ENCODE measurements around the gene PRDM16.
A peak's percentile ranks its signal among the peaks of the same experiment; 100 is the strongest.

PRDM16 gene

GRCh38 chr1:3441410-3441847 lies 372.4 kb downstream of the PRDM16 start:
- no peaks in the 10 kb centered on the region for H3K36me3 ChIP-seq (ENCODE audit: insufficient read depth, low read length)
- no peaks in the 10 kb centered on the region for H3K4me1 ChIP-seq (ENCODE audit: insufficient read depth, low read length)
- no peaks in the 10 kb centered on the region for H3K9me3 ChIP-seq (ENCODE audit: control insufficient read depth, insufficient read depth, low read length)
- no peak overlapping the region for H3K9ac ChIP-seq (ENCODE audit: low read depth, low read length)

DNA sequence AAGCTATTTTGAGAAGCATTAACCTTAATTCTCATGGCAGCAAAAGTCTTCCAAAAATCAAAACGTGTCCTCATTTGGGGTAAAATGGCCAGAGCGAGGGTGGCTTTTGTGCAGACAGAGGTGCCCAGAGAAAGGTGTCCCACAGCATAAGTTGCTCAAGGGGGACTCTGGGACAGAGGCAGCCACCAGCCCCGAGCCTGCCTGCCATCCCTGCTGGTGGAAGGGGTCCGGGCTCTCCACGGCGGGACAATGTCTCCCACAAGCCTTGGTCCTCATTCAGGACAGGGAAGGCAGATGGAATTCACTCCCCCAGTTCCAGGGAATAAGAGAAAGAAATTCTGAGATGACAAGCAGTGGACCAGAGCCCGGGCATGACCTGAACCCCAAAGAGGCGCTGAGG lies 372.9 kb downstream of the PRDM16 start:
- Histone ChIP-seq H3K9ac (ENCODE audit: low read depth, low read length) (no peak overlapping the region), H3K4me1 (ENCODE audit: insufficient read depth, low read length) (no peaks in the 10 kb centered on the region), H3K36me3 (ENCODE audit: insufficient read depth, low read length) (no peaks in the 10 kb centered on the region), H3K9me3 (ENCODE audit: control insufficient read depth, insufficient read depth, low read length) (no peaks in the 10 kb centered on the region)

GRCh38 chr1:3442331-3442730 lies 373.3 kb downstream of the PRDM16 start:
- Histone ChIP-seq H3K9ac (ENCODE audit: low read depth, low read length) (no peak overlapping the region), H3K36me3 (ENCODE audit: insufficient read depth, low read length) (no peaks in the 10 kb centered on the region), H3K9me3 (ENCODE audit: control insufficient read depth, insufficient read depth, low read length) (no peaks in the 10 kb centered on the region), H3K4me1 (ENCODE audit: insufficient read depth, low read length) (no peaks in the 10 kb centered on the region)

DNA sequence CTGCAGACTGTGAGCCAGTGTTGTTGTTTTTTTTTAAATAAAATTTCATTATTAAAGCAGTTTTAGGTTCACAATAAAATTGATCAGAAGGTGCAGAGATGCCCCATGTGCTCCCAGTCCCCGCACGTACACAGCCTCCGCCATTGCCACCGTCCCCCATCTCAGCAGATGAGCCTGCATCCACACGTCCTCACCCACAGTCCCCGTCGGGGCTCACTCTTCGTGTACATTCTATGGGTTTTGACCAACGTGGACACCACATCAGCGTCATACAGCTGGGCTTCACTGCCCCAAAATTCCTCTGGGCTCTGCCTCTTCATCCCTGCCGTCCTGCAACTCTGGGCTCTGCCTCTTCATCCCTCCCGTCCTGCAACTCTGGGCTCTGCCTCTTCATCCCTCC lies 373.9 kb downstream of the PRDM16 start:
- Histone ChIP-seq H3K9ac (ENCODE audit: low read depth, low read length) (no peak overlapping the region), H3K4me1 (ENCODE audit: insufficient read depth, low read length) (no peaks in the 10 kb centered on the region), H3K36me3 (ENCODE audit: insufficient read depth, low read length) (no peaks in the 10 kb centered on the region), H3K9me3 (ENCODE audit: control insufficient read depth, insufficient read depth, low read length) (no peaks in the 10 kb centered on the region)

GRCh38 chr1:3443807-3444206 lies 374.8 kb downstream of the PRDM16 start:
- no peaks in the 10 kb centered on the region for H3K36me3 ChIP-seq (ENCODE audit: insufficient read depth, low read length)
- H3K9me3 ChIP-seq (ENCODE audit: control insufficient read depth, insufficient read depth, low read length) = no peaks in the 10 kb centered on the region
- no peaks in the 10 kb centered on the region for H3K4me1 ChIP-seq (ENCODE audit: insufficient read depth, low read length)
- no peak overlapping the region for H3K9ac ChIP-seq (ENCODE audit: low read depth, low read length)

DNA sequence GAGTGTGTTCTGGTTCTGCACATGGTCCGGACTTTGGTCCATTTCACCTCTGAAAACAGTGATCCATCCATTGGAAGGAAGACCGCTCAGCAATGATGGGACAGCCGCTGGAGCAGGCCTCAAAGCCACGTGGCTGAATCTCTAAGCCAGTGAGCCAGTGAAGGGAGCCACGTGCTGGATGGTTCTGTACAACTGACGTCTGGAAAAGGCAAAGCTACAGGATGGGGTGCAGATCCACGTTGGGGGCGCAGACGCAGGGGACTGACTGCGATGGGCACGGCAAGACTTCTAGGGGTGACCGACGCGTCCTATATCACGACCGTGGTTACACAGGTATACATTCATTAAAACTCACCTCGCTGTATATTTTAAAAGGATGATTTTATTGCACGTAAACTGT lies 375.3 kb downstream of the PRDM16 start:
- H3K4me1 ChIP-seq (ENCODE audit: insufficient read depth, low read length) = no peaks in the 10 kb centered on the region
- H3K36me3 ChIP-seq (ENCODE audit: insufficient read depth, low read length) = no peaks in the 10 kb centered on the region
- H3K9ac ChIP-seq (ENCODE audit: low read depth, low read length) = no peak overlapping the region
- no peaks in the 10 kb centered on the region for H3K9me3 ChIP-seq (ENCODE audit: control insufficient read depth, insufficient read depth, low read length)

DNA sequence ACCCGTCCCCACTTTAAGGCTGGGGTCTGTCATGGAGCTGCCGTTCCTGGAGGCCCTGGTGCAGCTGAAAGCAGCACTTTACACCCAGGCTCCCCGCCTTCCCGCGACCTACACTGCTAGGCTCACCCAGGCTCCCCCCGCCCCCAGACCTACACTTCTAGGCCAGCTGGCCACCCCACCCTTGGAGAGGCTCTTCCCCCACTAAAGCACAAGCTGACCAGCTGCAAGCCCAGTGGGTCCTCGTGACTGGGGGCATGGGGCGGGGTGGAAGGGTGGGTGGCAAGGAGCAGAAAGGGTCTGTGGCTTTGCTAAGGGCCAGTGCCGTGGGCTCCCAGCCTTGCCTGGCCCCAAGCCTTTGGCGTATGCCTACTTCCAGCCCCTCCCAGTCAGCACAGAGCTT lies 375.7 kb downstream of the PRDM16 start:
- no peaks in the 10 kb centered on the region for H3K4me1 ChIP-seq (ENCODE audit: insufficient read depth, low read length)
- no peak overlapping the region for H3K9ac ChIP-seq (ENCODE audit: low read depth, low read length)
- no peaks in the 10 kb centered on the region for H3K9me3 ChIP-seq (ENCODE audit: control insufficient read depth, insufficient read depth, low read length)
- no peaks in the 10 kb centered on the region for H3K36me3 ChIP-seq (ENCODE audit: insufficient read depth, low read length)

DNA sequence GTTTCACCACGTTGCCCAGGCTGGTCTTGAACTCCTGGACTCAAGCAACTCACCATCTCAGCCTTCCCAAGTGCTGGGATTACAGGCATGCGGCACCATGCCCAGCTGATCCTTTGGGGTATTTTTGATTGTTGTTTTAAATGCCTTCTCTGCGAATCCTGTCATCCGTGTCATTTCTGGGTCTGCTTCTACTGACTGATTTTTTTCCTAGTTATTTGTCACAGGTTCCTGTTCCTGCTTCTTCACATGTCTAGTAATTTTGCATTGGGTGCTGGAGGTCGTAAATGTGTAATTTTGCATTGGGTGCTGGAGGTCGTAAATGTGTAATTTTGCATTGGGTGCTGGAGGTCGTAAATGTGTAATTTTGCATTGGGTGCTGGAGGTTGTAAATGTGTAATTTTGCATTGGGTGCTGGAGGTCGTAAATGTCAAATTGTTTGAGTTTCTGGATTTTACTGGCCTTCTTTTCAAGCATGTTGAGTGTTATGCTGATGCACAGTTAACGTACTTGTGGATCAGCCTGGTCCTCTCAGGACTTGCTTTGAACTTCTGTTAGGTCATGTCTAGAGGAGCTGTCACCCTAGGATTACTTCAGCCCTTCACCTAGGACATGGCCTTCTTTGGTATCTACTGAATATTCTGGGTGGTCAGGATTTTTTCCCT lies 381.3 kb downstream of the PRDM16 start:
- H3K9ac ChIP-seq (ENCODE audit: low read depth, low read length) = no peak overlapping the region

GRCh38 chr1:3450983-3451382 lies 382.0 kb downstream of the PRDM16 start:
- Histone ChIP-seq H3K9ac (ENCODE audit: low read depth, low read length) (no peak overlapping the region), H3K36me3 (ENCODE audit: insufficient read depth, low read length) (no peaks in the 10 kb centered on the region), H3K4me1 (ENCODE audit: insufficient read depth, low read length) (peaks cover 9% of the 10 kb centered on the region; the same call in 1 of the 2 replicates), H3K9me3 (ENCODE audit: control insufficient read depth, insufficient read depth, low read length) (no peaks in the 10 kb centered on the region)

More for the DNA sequence above, 381.3 kb downstream of the PRDM16 start:
- Histone ChIP-seq H3K9me3 (ENCODE audit: control insufficient read depth, insufficient read depth, low read length) (no peaks in the 10 kb centered on the region), H3K36me3 (ENCODE audit: insufficient read depth, low read length) (no peaks in the 10 kb centered on the region), H3K4me1 (ENCODE audit: insufficient read depth, low read length) (peaks cover 6% of the 10 kb centered on the region; the same call in 1 of the 2 replicates)

- Histone ChIP-seq H3K9ac (ENCODE audit: low read depth, low read length) (no peak overlapping the region), H3K36me3 (ENCODE audit: insufficient read depth, low read length) (no peaks in the 10 kb centered on the region), H3K4me1 (ENCODE audit: insufficient read depth, low read length) (peaks cover 9% of the 10 kb centered on the region; the same call in 1 of the 2 replicates), H3K9me3 (ENCODE audit: control insufficient read depth, insufficient read depth, low read length) (no peaks in the 10 kb centered on the region)
Measured at GRCh38 chr1:3451994-3452865, 383.2 kb downstream of the PRDM16 start.

- peaks cover 9% of the 10 kb centered on the region; the same call in 1 of the 2 replicates for H3K4me1 ChIP-seq (ENCODE audit: insufficient read depth, low read length)
- no peak overlapping the region for H3K9ac ChIP-seq (ENCODE audit: low read depth, low read length)
Measured at GRCh38 chr1:3452866-3453175, 383.8 kb downstream of the PRDM16 start.

GRCh38 chr1:3453203-3453761 lies 384.3 kb downstream of the PRDM16 start:
- Histone ChIP-seq H3K9me3 (ENCODE audit: control insufficient read depth, insufficient read depth, low read length) (no peaks in the 10 kb centered on the region), H3K4me1 (ENCODE audit: insufficient read depth, low read length) (peaks cover 9% of the 10 kb centered on the region; the same call in 1 of the 2 replicates), H3K9ac (ENCODE audit: low read depth, low read length) (0 out of 2 replicates have a peak overlapping the region, but pooled peaks have one; percentile 37), H3K36me3 (ENCODE audit: insufficient read depth, low read length) (no peaks in the 10 kb centered on the region)

More at GRCh38 chr1:3452866-3453175, 383.8 kb downstream of the PRDM16 start:
- Histone ChIP-seq H3K9me3 (ENCODE audit: control insufficient read depth, insufficient read depth, low read length) (no peaks in the 10 kb centered on the region), H3K36me3 (ENCODE audit: insufficient read depth, low read length) (no peaks in the 10 kb centered on the region)

GRCh38 chr1:3453891-3454810 lies 385.1 kb downstream of the PRDM16 start, which contains the start of gene ARHGEF16:
ARHGEF16 (plus strand) TSS chr1:3454665; CDS start chr1:3463085, 8,420 bp downstream.
- H3K4me1 ChIP-seq (ENCODE audit: insufficient read depth, low read length) = peaks cover 9% of the 10 kb centered on the region; the same call in 1 of the 2 replicates
- no peaks in the 10 kb centered on the region for H3K36me3 ChIP-seq (ENCODE audit: insufficient read depth, low read length)
- peak within 1 kb of the TSS; percentile 67 for H3K9ac ChIP-seq (ENCODE audit: low read depth, low read length)
- no peaks in the 10 kb centered on the region for H3K9me3 ChIP-seq (ENCODE audit: control insufficient read depth, insufficient read depth, low read length)
